Astrocyte (in vitro differentiated cells and primary cell): Measurements from ENCODE around the gene ERICH3. TPM values are rescaled to one million over a fixed set of nuclear protein-coding genes. Genes with fewer than 3 reads are reported as not detected.

Experiments used
- DNase-seq: peaks from one replicate; pipeline ENCODE4 v3.0.0-alpha.2; 2010; ENCODE audit warnings: low read depth
- FAIRE-seq: peaks from 2 replicates; lab custom pipeline; 2011; peaks lifted over from hg19 to GRCh38; lab: Jason Lieb, UNC
- H2AFZ ChIP-seq: 2 replicates; pipeline ENCODE4 v1.6.0; 2012; ENCODE audit warnings: low read depth, low read length, inconsistent platforms
- H3K27ac ChIP-seq: 2 replicates; pipeline ENCODE4 v1.5.1; 2011; ENCODE audit warnings: low read depth, low read length, inconsistent platforms
- H3K27me3 ChIP-seq: 2 replicates; pipeline ENCODE4 v1.6.0; 2011; ENCODE audit warnings: low read length, inconsistent platforms; ENCODE audit not compliant: insufficient read depth
- H3K36me3 ChIP-seq: 2 replicates; pipeline ENCODE4 v1.5.1; 2011; ENCODE audit warnings: low read length, inconsistent platforms; ENCODE audit not compliant: insufficient read depth
- H3K4me1 ChIP-seq: 2 replicates; pipeline ENCODE4 v1.5.1; 2011; ENCODE audit warnings: low read length, inconsistent platforms; ENCODE audit not compliant: insufficient read depth
- H3K4me2 ChIP-seq: 2 replicates; pipeline ENCODE4 v1.6.0; 2012; ENCODE audit warnings: low read length, inconsistent platforms
- H3K4me3 ChIP-seq: 2 replicates; pipeline ENCODE4 v1.5.1; 2011; ENCODE audit warnings: low read depth, mild to moderate bottlenecking, low read length, inconsistent platforms; ENCODE audit not compliant: insufficient read depth
- H3K79me2 ChIP-seq: 2 replicates; pipeline ENCODE4 v1.6.0; 2012; ENCODE audit warnings: mild to moderate bottlenecking, low read length, inconsistent platforms; ENCODE audit not compliant: insufficient read depth
- H3K9ac ChIP-seq: 2 replicates; pipeline ENCODE4 v1.6.0; 2012; ENCODE audit warnings: mild to moderate bottlenecking, low read length, inconsistent platforms
- H3K9me3 ChIP-seq: 2 replicates; pipeline ENCODE4 v1.5.1; 2012; ENCODE audit warnings: low read depth, mild to moderate bottlenecking, low read length, inconsistent platforms; ENCODE audit not compliant: insufficient read depth
- H4K20me1 ChIP-seq: 2 replicates; pipeline ENCODE4 v1.6.0; 2012; ENCODE audit warnings: low read length, inconsistent platforms; ENCODE audit not compliant: insufficient read depth
- H3K27ac Mint-ChIP-seq: one replicate; pipeline ENCODE4 v1.8.0; 2021; ENCODE audit warnings: mild to moderate bottlenecking, mixed read lengths; ENCODE audit not compliant: unreplicated experiment
- H3K27me3 Mint-ChIP-seq: one replicate; pipeline ENCODE4 v1.8.0; 2021; ENCODE audit warnings: low read depth, mixed read lengths; ENCODE audit not compliant: unreplicated experiment
- H3K36me3 Mint-ChIP-seq: one replicate; pipeline ENCODE4 v1.8.0; 2021; ENCODE audit warnings: low read depth, mixed read lengths; ENCODE audit not compliant: unreplicated experiment
- H3K4me1 Mint-ChIP-seq: one replicate; pipeline ENCODE4 v1.8.0; 2021; ENCODE audit warnings: low read depth, mixed read lengths; ENCODE audit not compliant: unreplicated experiment
- H3K4me3 Mint-ChIP-seq: one replicate; pipeline ENCODE4 v1.8.0; 2021; ENCODE audit warnings: mild to moderate bottlenecking, moderate library complexity, mixed read lengths; ENCODE audit not compliant: unreplicated experiment
- H3K9me3 Mint-ChIP-seq: one replicate; pipeline ENCODE4 v1.8.0; 2021; ENCODE audit warnings: mild to moderate bottlenecking, mixed read lengths; ENCODE audit not compliant: unreplicated experiment
- EZH2 ChIP-seq: IDR thresholded peaks from 2 replicates; pipeline ENCODE4 v1.6.1; 2012; ENCODE audit warnings: mild to moderate bottlenecking, low read length, inconsistent platforms; ENCODE audit not compliant: insufficient read depth
- total RNA-seq: library from RNA; stranded (reverse); gene quantifications from 2 replicates; pipeline ENCODE4 v1.2.1, GENCODE V29; 2021
- TF ChIP-seq, protein P1 (sequence below): IDR thresholded peaks from 2 replicates; pipeline ENCODE4 v1.5.1; 2011; ENCODE audit warnings: low read depth, mild to moderate bottlenecking, inconsistent platforms, low read length, moderate library complexity; ENCODE audit not compliant: insufficient read depth

ERICH3 gene
- total RNA-seq, 1 donor from 2014 or later = not detected

DNA sequence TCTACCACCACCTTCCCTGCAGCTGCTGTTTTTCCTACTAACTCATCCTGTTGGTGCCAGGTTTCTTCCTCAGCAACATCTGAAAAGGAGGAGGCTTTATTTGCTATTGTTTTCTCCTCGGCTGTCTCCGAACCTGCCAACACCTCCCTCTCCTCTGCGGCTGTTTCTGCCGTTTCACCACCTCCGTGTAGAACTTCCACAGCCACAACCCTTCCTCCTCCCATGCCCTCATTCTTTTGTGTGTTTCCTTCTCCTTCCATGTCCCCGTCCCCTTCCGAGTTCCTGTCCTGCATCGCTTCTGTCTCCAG, 102.1 kb downstream of the ERICH3 start:
- Mint-ChIP-seq H3K36me3 (no peaks in the 10 kb centered on the region), H3K4me1 (no peaks in the 10 kb centered on the region), H3K4me3 (no peak overlapping the region), H3K9me3 (no peaks in the 10 kb centered on the region), H3K27me3 (no peaks in the 10 kb centered on the region), H3K27ac (no peak overlapping the region)
- Histone ChIP-seq H3K4me3 (no peak overlapping the region), H2AFZ (no peak overlapping the region), H3K4me1 (no peaks in the 10 kb centered on the region), H3K27ac (no peak overlapping the region), H4K20me1 (no peaks in the 10 kb centered on the region), H3K36me3 (no peaks in the 10 kb centered on the region), H3K4me2 (no peak overlapping the region), H3K79me2 (no peaks in the 10 kb centered on the region), H3K9ac (no peak overlapping the region), H3K9me3 (no peaks in the 10 kb centered on the region), H3K27me3 (no peaks in the 10 kb centered on the region)
- FAIRE-seq = no peak
- DNase-seq = no peak
- TF ChIP-seq, protein P1, sequence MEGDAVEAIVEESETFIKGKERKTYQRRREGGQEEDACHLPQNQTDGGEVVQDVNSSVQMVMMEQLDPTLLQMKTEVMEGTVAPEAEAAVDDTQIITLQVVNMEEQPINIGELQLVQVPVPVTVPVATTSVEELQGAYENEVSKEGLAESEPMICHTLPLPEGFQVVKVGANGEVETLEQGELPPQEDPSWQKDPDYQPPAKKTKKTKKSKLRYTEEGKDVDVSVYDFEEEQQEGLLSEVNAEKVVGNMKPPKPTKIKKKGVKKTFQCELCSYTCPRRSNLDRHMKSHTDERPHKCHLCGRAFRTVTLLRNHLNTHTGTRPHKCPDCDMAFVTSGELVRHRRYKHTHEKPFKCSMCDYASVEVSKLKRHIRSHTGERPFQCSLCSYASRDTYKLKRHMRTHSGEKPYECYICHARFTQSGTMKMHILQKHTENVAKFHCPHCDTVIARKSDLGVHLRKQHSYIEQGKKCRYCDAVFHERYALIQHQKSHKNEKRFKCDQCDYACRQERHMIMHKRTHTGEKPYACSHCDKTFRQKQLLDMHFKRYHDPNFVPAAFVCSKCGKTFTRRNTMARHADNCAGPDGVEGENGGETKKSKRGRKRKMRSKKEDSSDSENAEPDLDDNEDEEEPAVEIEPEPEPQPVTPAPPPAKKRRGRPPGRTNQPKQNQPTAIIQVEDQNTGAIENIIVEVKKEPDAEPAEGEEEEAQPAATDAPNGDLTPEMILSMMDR = no peak
- no peak for TF ChIP-seq EZH2

DNA sequence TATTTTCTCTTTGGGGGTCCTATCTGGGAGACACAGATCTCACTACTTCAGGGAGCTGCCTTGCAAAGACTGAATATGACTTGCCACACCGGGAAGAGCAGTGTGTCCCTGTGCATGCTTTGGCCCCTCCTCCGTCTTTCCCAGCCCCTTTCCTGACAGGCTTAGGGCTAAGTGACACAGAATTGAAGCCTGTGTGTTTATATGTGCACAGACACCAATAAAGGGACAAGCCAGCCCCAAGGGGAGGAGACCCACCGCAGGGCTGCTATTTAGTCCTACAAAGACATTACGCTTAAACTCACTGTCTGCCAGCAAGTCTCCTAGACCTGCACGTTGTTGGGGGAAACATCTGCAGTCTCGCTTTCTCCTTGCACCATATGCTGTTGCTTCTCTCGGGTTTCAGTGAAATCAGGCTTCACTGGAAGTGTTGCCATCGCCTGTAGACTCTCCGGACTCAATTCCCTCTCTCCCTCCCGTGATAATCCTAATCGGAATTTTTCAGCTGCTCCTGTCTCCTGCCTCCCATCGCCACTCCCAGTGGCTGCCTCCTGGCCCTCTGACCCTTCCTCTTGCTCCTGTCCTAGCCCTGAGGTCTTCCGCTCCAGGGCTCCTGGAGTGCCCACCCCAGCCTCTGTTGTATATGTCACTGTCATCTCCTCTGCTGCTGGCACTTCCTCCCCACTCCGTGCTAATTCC, 102.6 kb downstream of the ERICH3 start:
- Mint-ChIP-seq H3K36me3 (no peaks in the 10 kb centered on the region), H3K27ac (no peak overlapping the region), H3K4me3 (no peak overlapping the region), H3K4me1 (no peaks in the 10 kb centered on the region), H3K9me3 (no peaks in the 10 kb centered on the region), H3K27me3 (no peaks in the 10 kb centered on the region)
- Histone ChIP-seq H3K9me3 (no peaks in the 10 kb centered on the region), H3K27ac (no peak overlapping the region), H3K4me1 (no peaks in the 10 kb centered on the region), H3K4me3 (no peak overlapping the region), H3K36me3 (no peaks in the 10 kb centered on the region), H3K27me3 (no peaks in the 10 kb centered on the region), H3K79me2 (no peaks in the 10 kb centered on the region), H3K9ac (no peak overlapping the region), H4K20me1 (no peaks in the 10 kb centered on the region), H2AFZ (no peak overlapping the region), H3K4me2 (no peak overlapping the region)
- no peak for DNase-seq
- FAIRE-seq = no peak
- no peak for TF ChIP-seq EZH2
- TF ChIP-seq, protein P1 = no peak

DNA sequence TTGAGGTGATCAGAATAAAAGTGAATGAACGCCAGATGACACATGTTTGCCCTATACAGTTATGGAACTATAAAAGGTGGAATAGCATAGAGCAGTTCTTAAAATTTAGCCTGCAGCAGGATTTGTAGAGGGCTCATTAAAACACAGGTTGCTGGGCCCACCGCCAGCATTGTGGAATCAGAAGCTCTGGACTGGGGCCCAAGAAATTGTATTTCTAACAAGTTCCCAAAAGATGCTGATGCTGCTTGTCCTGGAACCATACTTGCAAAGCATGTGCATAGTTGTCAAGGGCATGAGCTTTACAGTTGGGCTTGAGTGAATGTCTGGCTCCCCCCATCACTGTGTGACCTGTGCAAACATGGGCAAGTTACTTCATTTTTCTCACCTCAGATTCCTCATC, 123.7 kb downstream of the ERICH3 start:
- Mint-ChIP-seq H3K27ac (no peak overlapping the region), H3K36me3 (no peaks in the 10 kb centered on the region), H3K9me3 (no peaks in the 10 kb centered on the region), H3K27me3 (no peaks in the 10 kb centered on the region), H3K4me1 (no peaks in the 10 kb centered on the region), H3K4me3 (no peak overlapping the region)
- Histone ChIP-seq H3K4me1 (no peaks in the 10 kb centered on the region), H3K9ac (no peak overlapping the region), H3K4me3 (no peak overlapping the region), H3K36me3 (no peaks in the 10 kb centered on the region), H3K4me2 (no peak overlapping the region), H3K9me3 (no peaks in the 10 kb centered on the region), H4K20me1 (no peaks in the 10 kb centered on the region), H2AFZ (no peak overlapping the region), H3K27me3 (no peaks in the 10 kb centered on the region), H3K27ac (no peak overlapping the region), H3K79me2 (no peaks in the 10 kb centered on the region)
- TF ChIP-seq, protein P1 = no peak
- TF ChIP-seq EZH2 = no peak
- FAIRE-seq = no peak
- no peak for DNase-seq
